Keratinocyte (primary cell): ENCODE measurements around the gene AIG1. TPM values are rescaled to one million over a fixed set of nuclear protein-coding genes. Genes with fewer than 3 reads are reported as not detected.
A peak's percentile ranks its signal among the peaks of the same experiment; 100 is the strongest.

Experiments
- DNase-seq: peaks from one replicate; pipeline ENCODE4 v3.0.0-alpha.2; 2011; ENCODE audit warnings: low read depth, missing footprints, low spot score
- FAIRE-seq: peaks from 2 replicates; lab custom pipeline; 2011; peaks lifted over from hg19 to GRCh38; lab: Jason Lieb, UNC
- H2AFZ ChIP-seq: 2 replicates; pipeline ENCODE4 v1.6.0; 2012; ENCODE audit warnings: low read length, control low read depth, inconsistent platforms; ENCODE audit not compliant: control insufficient read depth
- H3K27ac ChIP-seq: 2 replicates; pipeline ENCODE4 v1.5.1; 2011; ENCODE audit warnings: low read length; ENCODE audit not compliant: control insufficient read depth, insufficient read depth
- H3K27me3 ChIP-seq: 3 replicates; pipeline ENCODE4 v1.6.0; 2011; ENCODE audit warnings: low read length; ENCODE audit not compliant: control insufficient read depth, insufficient read depth; ENCODE audit errors: extremely low read depth
- H3K36me3 ChIP-seq, 2 experiments: 2 replicates in 1 of 2; 3 replicates in 1 of 2; pipeline ENCODE4 v1.5.1; 2011; ENCODE audit warnings: low read length in 2 of 2, mild to moderate bottlenecking in 1 of 2; ENCODE audit not compliant: control insufficient read depth in 2 of 2, insufficient read depth in 2 of 2; ENCODE audit errors: extremely low read depth in 1 of 2
- H3K4me1 ChIP-seq: 3 replicates; pipeline ENCODE4 v1.5.1; 2011; ENCODE audit warnings: low read length; ENCODE audit not compliant: control insufficient read depth, insufficient read depth; ENCODE audit errors: extremely low read depth
- H3K4me2 ChIP-seq: 3 replicates; pipeline ENCODE4 v1.6.0; 2011; ENCODE audit warnings: low read depth, low read length; ENCODE audit not compliant: control insufficient read depth, insufficient read depth; ENCODE audit errors: extremely low read depth
- H3K4me3 ChIP-seq, 3 experiments: fragments of 200-600 bp in 1 of 3; sonication (generic) in 1 of 3; 2 replicates in 2 of 3; 3 replicates in 1 of 3; pipeline ENCODE4 v1.5.1; 2011 to 2016; ENCODE audit warnings: low read length in 3 of 3, mild to moderate bottlenecking in 3 of 3, control low read depth in 2 of 3, inconsistent platforms in 1 of 3, low read depth in 1 of 3, mixed read lengths in 1 of 3, mixed run types in 1 of 3, moderate library complexity in 1 of 3; ENCODE audit not compliant: control insufficient read depth in 2 of 3, insufficient read depth in 2 of 3; ENCODE audit errors: extremely low read depth in 1 of 3
- H3K79me2 ChIP-seq: 2 replicates; pipeline ENCODE4 v1.6.0; 2012; ENCODE audit warnings: low read length; ENCODE audit not compliant: control insufficient read depth, insufficient read depth
- H3K9ac ChIP-seq: 3 replicates; pipeline ENCODE4 v1.6.0; 2011; ENCODE audit warnings: low read length; ENCODE audit not compliant: control insufficient read depth, insufficient read depth; ENCODE audit errors: extremely low read depth
- H3K9me1 ChIP-seq: 3 replicates; pipeline ENCODE4 v1.6.0; 2011; ENCODE audit warnings: low read length; ENCODE audit not compliant: control insufficient read depth, insufficient read depth; ENCODE audit errors: extremely low read depth
- H3K9me3 ChIP-seq: 2 replicates; pipeline ENCODE4 v1.5.1; 2012; ENCODE audit warnings: low read depth, low read length; ENCODE audit not compliant: control insufficient read depth
- H4K20me1 ChIP-seq: 3 replicates; pipeline ENCODE4 v1.6.0; 2011; ENCODE audit warnings: low read length; ENCODE audit not compliant: control insufficient read depth, insufficient read depth; ENCODE audit errors: extremely low read depth
- CTCF ChIP-seq, 3 experiments: IDR thresholded peaks in 1 of 3; conservative IDR thresholded peaks in 1 of 3; optimal IDR thresholded peaks in 1 of 3; 2 replicates in 2 of 3; 3 replicates in 1 of 3; pipeline versions ENCODE3 to v1.5.1; 2011; ENCODE audit warnings: low read length in 3 of 3, mild to moderate bottlenecking in 3 of 3, moderate library complexity in 2 of 3, control low read depth in 1 of 3, inconsistent platforms in 1 of 3; ENCODE audit not compliant: insufficient read depth in 2 of 3; ENCODE audit errors: extremely low read depth in 1 of 3
- EZH2 ChIP-seq: IDR thresholded peaks from one replicate; pipeline ENCODE4 v1.6.1; 2012; ENCODE audit warnings: inconsistent platforms, mild to moderate bottlenecking, low read length, moderate library complexity
- dilution Hi-C: fragments of 300-500 bp; cut with MboI; formaldehyde crosslinking; loops from one replicate; pipeline ENCODE4 v1.7.0; 2020; ENCODE audit warnings: low sequenced_read_pairs; ENCODE audit not compliant: extremely low pct_ligation_motif_present
- polyA plus RNA-seq, 5 experiments: library from polyadenylated mRNA; depleted of rRNA in 3 of 5; stranded (reverse) in 3 of 5; stranded (forward) in 1 of 5; unstranded in 1 of 5; fragments of >200 nt; gene quantifications; 1 replicate in 1 of 5; 2 replicates in 3 of 5; 3 replicates in 1 of 5; pipeline versions ENCODE4 v1.2.1 to v1.2.3, GENCODE V29; 2011 to 2012; ENCODE audit warnings: missing spikeins in 2 of 5, low read depth in 1 of 5, low replicate concordance in 1 of 5

Gene AIG1
- polyA plus RNA-seq, 1 donor (not counting 4 experiments of a cell fraction or from before 2014, with no cell fraction given): 77.1 TPM

DNA sequence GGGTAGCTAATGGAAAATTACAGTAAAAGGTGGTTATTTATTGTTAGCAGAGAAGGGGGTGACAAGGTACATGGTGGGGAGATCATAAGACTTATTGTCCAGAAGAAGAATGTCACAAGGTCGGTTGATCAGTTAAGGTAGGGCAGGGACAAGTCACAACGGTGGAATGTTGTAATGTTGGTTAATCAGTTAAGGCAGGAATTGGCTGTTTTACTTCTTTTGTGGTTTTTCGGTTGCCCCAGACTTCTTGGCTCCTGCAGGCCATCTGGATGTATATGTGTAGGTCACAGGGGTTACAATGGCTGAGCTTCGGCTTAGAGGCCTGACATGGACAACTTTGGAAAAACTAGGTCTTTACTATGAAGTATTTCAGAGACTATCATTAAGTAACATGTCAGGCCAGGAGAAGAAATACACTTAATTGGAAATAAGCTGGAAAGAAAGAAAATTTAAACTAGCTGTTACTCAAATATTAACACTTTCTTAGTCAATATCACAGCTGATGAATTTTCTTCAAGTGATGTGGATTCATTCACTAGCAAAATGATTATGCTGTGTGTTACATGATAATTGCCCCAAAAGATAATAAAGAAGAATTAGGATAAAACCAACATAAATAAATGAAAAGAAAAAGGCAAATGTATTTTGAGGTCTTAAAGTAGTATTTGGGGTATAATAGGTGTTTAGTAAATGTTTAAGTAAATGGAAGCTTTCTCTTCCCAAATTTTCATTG lies 4.4 kb downstream of the AIG1 start:
- Histone ChIP-seq H3K9ac (no peak overlapping the region), H3K4me3 (no peak overlapping the region), H4K20me1 (no peaks in the 10 kb centered on the region), H3K4me1 (peaks cover 26% of the 10 kb centered on the region), H3K9me1 (no peaks in the 10 kb centered on the region), H2AFZ (no peak overlapping the region), H3K4me2 (peak overlapping the region; percentile 27), H3K27me3 (no peaks in the 10 kb centered on the region), H3K36me3 (no peaks in the 10 kb centered on the region), H3K79me2 (peaks cover 6% of the 10 kb centered on the region), H3K9me3 (no peaks in the 10 kb centered on the region), H3K27ac (no peak overlapping the region)
- DNase-seq (no peak), FAIRE-seq (no peak)
- dilution Hi-C loops: no loop called here
- TF ChIP-seq CTCF (optimal IDR thresholded peaks at IDR 0.05 in 1 of 3, IDR thresholded peaks at IDR 0.05 in 1 of 3, conservative IDR thresholded peaks at IDR 0.05 in 1 of 3; ENCODE audit: extremely low read depth in 1 of 3, insufficient read depth in 2 of 3, low read length in 3 of 3) (no peak), EZH2 (no peak)

- FAIRE-seq: peak; percentile 59
Measured at GRCh38 chr6:143068001-143068400, 7.3 kb downstream of the AIG1 start.

More at GRCh38 chr6:143068001-143068400, 7.3 kb downstream of the AIG1 start:
- no peak overlapping the region for H3K27ac ChIP-seq
- H3K4me1 ChIP-seq: peaks cover 9% of the 10 kb centered on the region
- no peak overlapping the region for H3K4me3 ChIP-seq
- H4K20me1 ChIP-seq: no peaks in the 10 kb centered on the region
- no peaks in the 10 kb centered on the region for H3K36me3 ChIP-seq
- no peak overlapping the region for H3K9ac ChIP-seq
- H3K27me3 ChIP-seq: no peaks in the 10 kb centered on the region
- DNase-seq: no peak
- no peak for TF ChIP-seq CTCF (optimal IDR thresholded peaks at IDR 0.05 in 1 of 3, IDR thresholded peaks at IDR 0.05 in 1 of 3, conservative IDR thresholded peaks at IDR 0.05 in 1 of 3; ENCODE audit: extremely low read depth in 1 of 3, insufficient read depth in 2 of 3, low read length in 3 of 3)
- TF ChIP-seq EZH2: no peak
- no peak overlapping the region for H3K4me2 ChIP-seq
- no peaks in the 10 kb centered on the region for H3K9me3 ChIP-seq
- H2AFZ ChIP-seq: no peak overlapping the region
- H3K79me2 ChIP-seq: peaks cover 4% of the 10 kb centered on the region
- no peaks in the 10 kb centered on the region for H3K9me1 ChIP-seq
- dilution Hi-C loops: no loop called here
